ENCODE results near the gene PTPRD.

The PTPRD gene

DNA sequence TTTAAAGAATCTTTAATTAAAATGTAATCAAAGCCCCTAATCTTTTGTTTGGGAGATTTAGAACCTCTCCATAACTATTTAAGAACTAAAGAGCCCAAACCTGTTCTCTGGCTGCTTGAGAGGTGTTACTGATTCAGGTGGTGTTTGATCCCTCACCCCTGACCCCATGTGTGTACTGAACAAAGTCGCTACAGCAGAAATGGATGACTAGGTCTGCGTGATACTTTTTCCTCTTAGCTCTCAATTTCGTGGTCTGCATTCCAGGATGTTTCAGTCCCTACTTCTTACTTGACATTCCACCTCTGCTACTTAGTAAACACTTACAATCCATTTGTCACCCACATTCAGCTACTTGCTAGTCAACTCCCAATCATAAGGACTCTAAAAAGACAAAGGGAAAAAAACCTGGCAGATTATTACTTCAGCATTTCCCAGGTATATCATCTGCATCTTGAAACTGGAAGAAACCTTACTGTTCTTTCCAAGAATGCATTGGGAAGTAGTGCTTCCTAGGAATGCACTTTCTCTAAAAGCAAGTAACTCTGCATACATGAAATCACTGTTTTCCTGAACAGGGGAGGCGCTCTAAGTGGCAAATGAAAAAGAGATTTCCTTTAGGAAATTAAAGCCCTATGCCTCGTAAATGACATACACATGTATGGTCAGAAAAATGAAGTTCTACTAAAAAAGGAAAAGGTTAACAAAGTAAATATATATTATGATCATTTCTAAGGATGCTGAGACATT is 1091.6 kb downstream of the PTPRD start:
- Histone ChIP-seq H3K23ac (ENCODE audit: low read length) (no peak overlapping the region), H3K18ac (ENCODE audit: low read length) (no peak overlapping the region), H3K9me3 (ENCODE audit: insufficient read depth, low read depth, low read length) (no peaks in the 10 kb centered on the region), H4K12ac (ENCODE audit: low read depth, low read length) (no peak overlapping the region), H4K91ac (ENCODE audit: low read depth, low read length) (no peak overlapping the region), H3K4me2 (ENCODE audit: low read length) (peak overlapping the region; percentile 23), H3K36me3 (ENCODE audit: control insufficient read depth in 1 of 2, insufficient read depth in 2 of 2, low read length in 2 of 2) (no peaks in the 10 kb centered on the region), H3K4me1 (ENCODE audit: control insufficient read depth in 1 of 2, insufficient read depth in 2 of 2, low read length in 2 of 2) (peaks cover 3 to 8% of the 10 kb centered on the region in 2 experiments), H2BK120ac (ENCODE audit: insufficient read depth, low read length, poor library complexity) (no peak overlapping the region), H2BK12ac (ENCODE audit: low read length) (no peak overlapping the region), H3K79me1 (ENCODE audit: low read length) (peaks cover 2% of the 10 kb centered on the region), H3K14ac (ENCODE audit: low read length) (no peak overlapping the region), H4K8ac (ENCODE audit: low read depth, low read length) (no peak overlapping the region), H3K27ac (ENCODE audit: low read depth, low read length) (peak overlapping the region; percentile 44), H2AFZ (ENCODE audit: insufficient read depth, low read length, poor library complexity) (no peak overlapping the region), H2BK5ac (ENCODE audit: low read depth, low read length, poor library complexity) (no peak overlapping the region), H3K79me2 (ENCODE audit: control insufficient read depth, insufficient read depth, low read length, poor library complexity) (no peaks in the 10 kb centered on the region), H3K4ac (ENCODE audit: low read depth, low read length) (no peak overlapping the region), H3K9ac (ENCODE audit: low read length) (no peak overlapping the region), H3K4me3 (ENCODE audit: low read depth, low read length) (no peak overlapping the region), H3K27me3 (ENCODE audit: insufficient read depth, low read length) (no peaks in the 10 kb centered on the region), H2AK5ac (ENCODE audit: low read length) (no peak overlapping the region)
- WGBS (ENCODE audit: extremely low coverage, insufficient coverage, insufficient read length): no CpG with 5 or more reads among the region's 5 CpGs
- DNase-seq: no peak

DNA sequence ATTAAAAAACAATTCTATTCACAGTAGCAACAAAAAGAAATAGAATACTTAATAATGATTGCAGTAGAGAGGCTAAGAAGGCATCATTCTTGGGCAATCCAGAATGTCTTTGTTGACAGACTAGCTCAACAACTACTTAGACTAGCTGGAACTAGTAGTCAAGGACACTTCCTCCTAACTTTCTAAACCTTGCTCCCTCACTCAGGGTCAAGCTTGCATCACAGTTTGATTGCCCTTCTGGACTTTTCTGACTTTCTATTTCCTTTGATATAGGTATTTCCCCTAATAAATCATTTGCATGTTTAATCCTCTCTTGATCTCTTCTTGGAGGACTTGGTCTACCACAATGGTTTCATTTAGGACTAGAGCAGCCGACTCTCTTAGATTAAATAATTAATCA is 1107.9 kb downstream of the PTPRD start:
- no peak overlapping the region for H3K4me3 ChIP-seq (ENCODE audit: low read depth, low read length)
- DNase-seq: no peak
- no peak overlapping the region for H4K8ac ChIP-seq (ENCODE audit: low read depth, low read length)
- H3K36me3 ChIP-seq (ENCODE audit: control insufficient read depth in 1 of 2, insufficient read depth in 2 of 2, low read length in 2 of 2): no peaks in the 10 kb centered on the region
- no peaks in the 10 kb centered on the region for H3K79me1 ChIP-seq (ENCODE audit: low read length)
- H2AK5ac ChIP-seq (ENCODE audit: low read length): no peak overlapping the region
- H3K27ac ChIP-seq (ENCODE audit: low read depth, low read length): no peak overlapping the region
- H3K9me3 ChIP-seq (ENCODE audit: insufficient read depth, low read depth, low read length): no peaks in the 10 kb centered on the region
- no peak overlapping the region for H3K4me2 ChIP-seq (ENCODE audit: low read length)
- H2BK120ac ChIP-seq (ENCODE audit: insufficient read depth, low read length, poor library complexity): no peak overlapping the region
- no peaks in the 10 kb centered on the region for H3K4me1 ChIP-seq (ENCODE audit: control insufficient read depth in 1 of 2, insufficient read depth in 2 of 2, low read length in 2 of 2)
- no peak overlapping the region for H2BK12ac ChIP-seq (ENCODE audit: low read length)
- H2AFZ ChIP-seq (ENCODE audit: insufficient read depth, low read length, poor library complexity): no peak overlapping the region
- no peak overlapping the region for H3K9ac ChIP-seq (ENCODE audit: low read length)
- H4K91ac ChIP-seq (ENCODE audit: low read depth, low read length): no peak overlapping the region
- H3K18ac ChIP-seq (ENCODE audit: low read length): no peak overlapping the region
- no peak overlapping the region for H3K23ac ChIP-seq (ENCODE audit: low read length)
- no peaks in the 10 kb centered on the region for H3K27me3 ChIP-seq (ENCODE audit: insufficient read depth, low read length)
- no CpG with 5 or more reads among the region's 1 CpG for WGBS (ENCODE audit: extremely low coverage, insufficient coverage, insufficient read length)
- no peak overlapping the region for H2BK5ac ChIP-seq (ENCODE audit: low read depth, low read length, poor library complexity)
- no peak overlapping the region for H3K14ac ChIP-seq (ENCODE audit: low read length)
- H3K4ac ChIP-seq (ENCODE audit: low read depth, low read length): no peak overlapping the region
- no peak overlapping the region for H4K12ac ChIP-seq (ENCODE audit: low read depth, low read length)
- no peaks in the 10 kb centered on the region for H3K79me2 ChIP-seq (ENCODE audit: control insufficient read depth, insufficient read depth, low read length, poor library complexity)

DNA sequence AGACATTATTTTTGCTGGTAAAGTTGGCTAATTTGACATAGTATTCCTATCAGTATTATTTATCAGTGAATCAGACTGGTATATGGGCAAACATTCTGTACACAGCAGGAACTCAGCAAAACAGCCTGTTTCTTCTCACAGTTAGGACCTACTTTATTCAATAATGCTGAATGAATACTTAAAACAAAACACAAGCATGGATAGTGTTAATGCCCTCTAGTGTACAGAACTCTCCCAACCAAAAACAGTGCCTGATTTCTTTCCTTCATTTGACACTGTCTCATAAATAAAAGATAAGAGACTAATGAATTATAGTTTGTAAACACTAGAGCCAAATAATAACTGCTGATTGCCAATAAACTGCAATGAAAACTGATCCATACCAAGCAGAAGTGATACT is 1113.3 kb downstream of the PTPRD start:
- DNase-seq: no peak
- Histone ChIP-seq H3K9ac (ENCODE audit: low read length) (no peak overlapping the region), H3K27me3 (ENCODE audit: insufficient read depth, low read length) (no peaks in the 10 kb centered on the region), H4K91ac (ENCODE audit: low read depth, low read length) (no peak overlapping the region), H3K4me3 (ENCODE audit: low read depth, low read length) (no peak overlapping the region), H3K79me2 (ENCODE audit: control insufficient read depth, insufficient read depth, low read length, poor library complexity) (no peaks in the 10 kb centered on the region), H2BK120ac (ENCODE audit: insufficient read depth, low read length, poor library complexity) (no peak overlapping the region), H3K4me1 (ENCODE audit: control insufficient read depth in 1 of 2, insufficient read depth in 2 of 2, low read length in 2 of 2) (no peaks in the 10 kb centered on the region), H3K14ac (ENCODE audit: low read length) (no peak overlapping the region), H3K27ac (ENCODE audit: low read depth, low read length) (no peak overlapping the region), H3K4me2 (ENCODE audit: low read length) (no peak overlapping the region), H4K12ac (ENCODE audit: low read depth, low read length) (no peak overlapping the region), H4K8ac (ENCODE audit: low read depth, low read length) (no peak overlapping the region), H3K18ac (ENCODE audit: low read length) (no peak overlapping the region), H2AK5ac (ENCODE audit: low read length) (no peak overlapping the region), H2BK5ac (ENCODE audit: low read depth, low read length, poor library complexity) (no peak overlapping the region), H2AFZ (ENCODE audit: insufficient read depth, low read length, poor library complexity) (no peak overlapping the region), H3K4ac (ENCODE audit: low read depth, low read length) (no peak overlapping the region), H3K9me3 (ENCODE audit: insufficient read depth, low read depth, low read length) (peaks cover 3% of the 10 kb centered on the region), H3K36me3 (ENCODE audit: control insufficient read depth in 1 of 2, insufficient read depth in 2 of 2, low read length in 2 of 2) (no peaks in the 10 kb centered on the region), H3K23ac (ENCODE audit: low read length) (no peak overlapping the region), H2BK12ac (ENCODE audit: low read length) (no peak overlapping the region), H3K79me1 (ENCODE audit: low read length) (no peaks in the 10 kb centered on the region)

DNA sequence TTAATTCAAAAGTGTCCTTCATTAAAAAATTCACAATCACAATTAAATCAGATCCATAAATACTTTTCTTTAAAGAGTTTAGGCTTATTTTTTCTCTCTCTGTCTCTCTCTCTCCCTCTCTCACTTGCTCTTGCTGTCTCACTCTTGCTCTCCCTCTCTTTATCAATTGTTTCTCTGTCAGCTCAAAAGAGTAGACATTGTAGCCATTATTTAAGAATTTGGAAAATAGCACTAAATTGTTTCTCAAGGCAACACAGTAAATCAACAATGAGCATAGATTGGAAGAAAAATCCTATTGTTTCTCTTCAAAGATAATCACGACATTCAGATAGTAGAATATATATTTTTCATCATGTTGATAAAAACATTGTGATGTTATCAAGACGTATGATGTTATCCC is 1114.0 kb downstream of the PTPRD start:
- no peaks in the 10 kb centered on the region for H3K36me3 ChIP-seq (ENCODE audit: control insufficient read depth in 1 of 2, insufficient read depth in 2 of 2, low read length in 2 of 2)
- no peak overlapping the region for H3K4me2 ChIP-seq (ENCODE audit: low read length)
- H3K79me2 ChIP-seq (ENCODE audit: control insufficient read depth, insufficient read depth, low read length, poor library complexity): no peaks in the 10 kb centered on the region
- no peak overlapping the region for H3K18ac ChIP-seq (ENCODE audit: low read length)
- H3K14ac ChIP-seq (ENCODE audit: low read length): no peak overlapping the region
- H3K9ac ChIP-seq (ENCODE audit: low read length): no peak overlapping the region
- no peak overlapping the region for H4K8ac ChIP-seq (ENCODE audit: low read depth, low read length)
- H4K91ac ChIP-seq (ENCODE audit: low read depth, low read length): no peak overlapping the region
- no peak overlapping the region for H4K12ac ChIP-seq (ENCODE audit: low read depth, low read length)
- H3K79me1 ChIP-seq (ENCODE audit: low read length): no peaks in the 10 kb centered on the region
- H2BK120ac ChIP-seq (ENCODE audit: insufficient read depth, low read length, poor library complexity): no peak overlapping the region
- H3K4ac ChIP-seq (ENCODE audit: low read depth, low read length): no peak overlapping the region
- no peak for DNase-seq
- no peak overlapping the region for H2BK5ac ChIP-seq (ENCODE audit: low read depth, low read length, poor library complexity)
- peaks cover 3% of the 10 kb centered on the region for H3K9me3 ChIP-seq (ENCODE audit: insufficient read depth, low read depth, low read length)
- no peak overlapping the region for H3K27ac ChIP-seq (ENCODE audit: low read depth, low read length)
- H2BK12ac ChIP-seq (ENCODE audit: low read length): no peak overlapping the region
- H3K4me1 ChIP-seq (ENCODE audit: control insufficient read depth in 1 of 2, insufficient read depth in 2 of 2, low read length in 2 of 2): no peaks in the 10 kb centered on the region
- H3K4me3 ChIP-seq (ENCODE audit: low read depth, low read length): no peak overlapping the region
- WGBS (ENCODE audit: extremely low coverage, insufficient coverage, insufficient read length): no CpG with 5 or more reads among the region's 2 CpGs
- no peak overlapping the region for H3K23ac ChIP-seq (ENCODE audit: low read length)
- no peak overlapping the region for H2AK5ac ChIP-seq (ENCODE audit: low read length)
- no peak overlapping the region for H2AFZ ChIP-seq (ENCODE audit: insufficient read depth, low read length, poor library complexity)
- H3K27me3 ChIP-seq (ENCODE audit: insufficient read depth, low read length): no peaks in the 10 kb centered on the region
